GM12873 (cell line): ENCODE measurements around the gene PRMT9.

Experiments
- TF ChIP-seq, protein P1 (sequence below): IDR thresholded peaks from 2 replicates; pipeline ENCODE4 v1.5.1; 2012; ENCODE audit warnings: low read depth, mild to moderate bottlenecking, moderate library complexity, low read length, control low read depth; ENCODE audit not compliant: insufficient read depth; ENCODE audit errors: missing control alignments

The PRMT9 gene

GRCh38 chr4:147645099-147645498, 38.9 kb downstream of the PRMT9 start:
- TF ChIP-seq, protein P1, sequence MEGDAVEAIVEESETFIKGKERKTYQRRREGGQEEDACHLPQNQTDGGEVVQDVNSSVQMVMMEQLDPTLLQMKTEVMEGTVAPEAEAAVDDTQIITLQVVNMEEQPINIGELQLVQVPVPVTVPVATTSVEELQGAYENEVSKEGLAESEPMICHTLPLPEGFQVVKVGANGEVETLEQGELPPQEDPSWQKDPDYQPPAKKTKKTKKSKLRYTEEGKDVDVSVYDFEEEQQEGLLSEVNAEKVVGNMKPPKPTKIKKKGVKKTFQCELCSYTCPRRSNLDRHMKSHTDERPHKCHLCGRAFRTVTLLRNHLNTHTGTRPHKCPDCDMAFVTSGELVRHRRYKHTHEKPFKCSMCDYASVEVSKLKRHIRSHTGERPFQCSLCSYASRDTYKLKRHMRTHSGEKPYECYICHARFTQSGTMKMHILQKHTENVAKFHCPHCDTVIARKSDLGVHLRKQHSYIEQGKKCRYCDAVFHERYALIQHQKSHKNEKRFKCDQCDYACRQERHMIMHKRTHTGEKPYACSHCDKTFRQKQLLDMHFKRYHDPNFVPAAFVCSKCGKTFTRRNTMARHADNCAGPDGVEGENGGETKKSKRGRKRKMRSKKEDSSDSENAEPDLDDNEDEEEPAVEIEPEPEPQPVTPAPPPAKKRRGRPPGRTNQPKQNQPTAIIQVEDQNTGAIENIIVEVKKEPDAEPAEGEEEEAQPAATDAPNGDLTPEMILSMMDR: no peak

GRCh38 chr4:147644471-147644870, 39.5 kb downstream of the PRMT9 start:
- TF ChIP-seq, protein P1: no peak

GRCh38 chr4:147643616-147644015, 40.3 kb downstream of the PRMT9 start:
- TF ChIP-seq, protein P1: no peak

- TF ChIP-seq, protein P1: no peak
Measured at GRCh38 chr4:147640331-147640730, 43.6 kb downstream of the PRMT9 start.

DNA sequence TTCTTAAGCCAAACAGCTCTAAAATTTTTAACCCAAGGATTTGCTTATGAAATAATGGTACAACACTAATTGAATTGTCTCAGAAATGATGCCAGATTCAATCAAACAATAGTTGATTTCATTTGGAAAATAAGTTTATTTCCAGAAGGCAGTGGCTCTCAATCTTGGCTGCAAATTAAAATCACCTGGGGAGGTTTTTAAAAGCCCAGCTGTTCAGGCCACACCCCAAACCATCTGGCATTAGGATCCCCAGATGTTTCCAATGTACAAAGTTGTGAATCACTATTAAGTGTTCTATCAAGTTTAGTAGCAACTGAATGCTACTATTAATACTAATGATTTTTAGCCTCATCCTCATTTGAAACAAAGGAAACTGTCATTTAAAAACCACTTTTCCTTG, 44.6 kb downstream of the PRMT9 start:
- TF ChIP-seq, protein P1: no peak

DNA sequence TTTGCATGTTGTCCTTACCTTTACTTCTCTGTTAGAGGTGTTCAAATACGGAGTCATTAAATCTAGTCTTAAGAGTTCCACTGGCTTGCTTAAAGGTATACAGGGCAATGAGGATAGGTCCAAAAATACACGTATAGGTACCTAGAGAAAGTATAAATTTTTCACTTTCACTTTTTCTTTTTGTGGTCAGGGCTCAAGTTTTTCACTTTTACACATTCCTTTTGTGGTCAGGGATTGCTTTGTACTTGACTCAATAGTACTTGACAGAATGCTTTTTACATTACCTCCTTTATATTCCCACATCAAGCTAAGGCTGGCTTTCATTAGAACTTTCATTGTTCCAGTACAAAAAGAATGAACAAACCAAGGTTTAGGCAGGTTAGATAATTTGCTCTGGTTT, 45.0 kb downstream of the PRMT9 start:
- TF ChIP-seq, protein P1: no peak

GRCh38 chr4:147638365-147638764, 45.6 kb downstream of the PRMT9 start:
- TF ChIP-seq, protein P1: no peak
